ENCODE data around the gene GNL1.

GNL1 gene

DNA sequence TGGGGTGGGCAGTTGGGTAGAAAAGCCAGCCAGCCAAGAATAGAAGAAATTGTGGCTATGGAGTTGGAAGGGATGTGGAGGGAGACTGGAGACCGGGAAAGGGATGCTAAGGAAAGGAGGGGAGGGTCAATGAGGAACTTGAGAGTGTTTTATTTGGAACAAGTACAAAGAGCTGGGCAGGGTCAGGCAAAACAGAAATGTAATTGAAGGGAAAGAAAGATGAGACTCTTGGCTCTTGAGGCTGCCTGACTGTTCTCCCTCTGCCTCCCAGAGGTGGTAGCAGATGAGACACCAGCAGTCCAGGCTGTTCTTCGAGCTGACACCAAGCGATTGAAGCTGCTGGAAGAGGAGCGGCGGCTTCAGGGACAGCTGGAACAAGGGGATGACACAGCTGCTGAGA lies 27.6 kb upstream of the GNL1 start:
- no peak overlapping the region for H3K4me3 ChIP-seq (ENCODE audit: low read length)
- no peak for TF ChIP-seq CTCF (IDR thresholded peaks at IDR 0.05; ENCODE audit: insufficient read depth, low read depth, low read length, missing control alignments)
- DNase-seq (ENCODE audit: low read depth), result no peak

DNA sequence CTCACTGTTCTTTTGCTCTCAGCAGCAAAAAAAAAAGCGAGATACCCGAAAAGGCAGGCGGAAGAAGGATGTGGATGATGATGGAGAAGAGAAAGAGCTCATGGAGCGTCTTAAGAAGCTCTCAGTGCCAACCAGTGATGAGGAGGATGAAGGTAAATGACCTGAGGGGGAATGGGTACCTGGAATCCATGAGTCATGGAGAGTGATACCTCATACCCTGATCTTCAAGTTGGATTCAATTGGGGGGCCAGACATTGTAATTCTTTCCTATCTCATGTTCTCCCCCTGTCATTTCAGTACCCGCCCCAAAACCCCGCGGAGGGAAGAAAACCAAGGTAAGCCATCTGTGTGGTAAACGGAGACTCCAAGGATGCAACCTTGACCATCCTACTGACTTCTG lies 21.8 kb upstream of the GNL1 start:
- TF ChIP-seq CTCF (IDR thresholded peaks at IDR 0.05; ENCODE audit: insufficient read depth, low read depth, low read length, missing control alignments), result no peak
- no peak for DNase-seq (ENCODE audit: low read depth)
- no peak overlapping the region for H3K4me3 ChIP-seq (ENCODE audit: low read length)

- TF ChIP-seq CTCF (IDR thresholded peaks at IDR 0.05; ENCODE audit: insufficient read depth, low read depth, low read length, missing control alignments), result no peak
- DNase-seq (ENCODE audit: low read depth), result no peak
- no peak overlapping the region for H3K4me3 ChIP-seq (ENCODE audit: low read length)
Observed at GRCh38 chr6:30573113-30573512, 16.8 kb upstream of the GNL1 start.

- peak; percentile 81 for DNase-seq (ENCODE audit: low read depth)
- no peak for TF ChIP-seq CTCF (IDR thresholded peaks at IDR 0.05; ENCODE audit: insufficient read depth, low read depth, low read length, missing control alignments)
- H3K4me3 ChIP-seq (ENCODE audit: low read length), result peak overlapping the region; percentile 91
Observed at GRCh38 chr6:30572148-30572547, 15.9 kb upstream of the GNL1 start.

DNA sequence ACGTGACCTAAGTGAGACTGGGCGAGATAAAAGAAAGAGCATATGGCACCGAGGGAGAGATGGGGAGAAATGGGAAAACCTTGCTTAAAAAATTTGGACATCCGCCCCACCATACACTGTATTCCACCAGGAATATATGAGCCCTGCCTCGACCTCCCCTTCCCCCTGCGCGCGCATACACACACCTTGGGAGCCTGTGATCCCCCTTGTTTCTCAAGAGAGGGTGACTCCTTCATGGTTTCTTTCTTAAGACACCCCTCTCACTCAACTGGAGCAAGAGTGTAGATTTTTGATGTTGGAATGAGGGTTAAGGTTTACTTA lies 15.4 kb upstream of the GNL1 start:
- peak overlapping the region; percentile 91 for H3K4me3 ChIP-seq (ENCODE audit: low read length)
- DNase-seq (ENCODE audit: low read depth), result no peak
- TF ChIP-seq CTCF (IDR thresholded peaks at IDR 0.05; ENCODE audit: insufficient read depth, low read depth, low read length, missing control alignments), result no peak

GRCh38 chr6:30571075-30571761 lies 14.9 kb upstream of the GNL1 start, which contains the start of gene ABCF1:
TSS of gene ABCF1 (plus strand) at chr6:30571442. CDS start at chr6:30571488, 46 bp downstream.
- peak within 1 kb of the TSS; percentile 91 for H3K4me3 ChIP-seq (ENCODE audit: low read length)
- peak; percentile 99 for DNase-seq (ENCODE audit: low read depth)
- no peak for TF ChIP-seq CTCF (IDR thresholded peaks at IDR 0.05; ENCODE audit: insufficient read depth, low read depth, low read length, missing control alignments)

DNA sequence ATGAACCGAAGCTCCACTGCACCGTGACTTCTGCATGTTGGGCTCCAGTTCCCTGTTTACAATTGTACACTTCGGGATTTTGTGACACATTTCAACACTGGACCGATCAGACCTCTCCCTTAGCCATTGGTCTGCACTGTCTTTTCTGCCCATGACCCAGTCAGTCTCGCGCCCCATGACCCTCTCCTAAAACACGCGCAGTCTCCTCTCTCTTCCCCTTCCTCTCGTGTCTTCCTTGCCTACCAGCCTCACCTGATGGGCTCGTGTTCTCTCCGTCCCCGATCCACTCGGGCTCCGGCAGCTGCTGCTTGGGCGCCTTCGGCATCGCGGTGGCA lies 14.4 kb upstream of the GNL1 start:
- no peak for TF ChIP-seq CTCF (IDR thresholded peaks at IDR 0.05; ENCODE audit: insufficient read depth, low read depth, low read length, missing control alignments)
- peak overlapping the region; percentile 91 for H3K4me3 ChIP-seq (ENCODE audit: low read length)
- no peak for DNase-seq (ENCODE audit: low read depth)
